ENCODE data around the gene DNAH14.

- TF ChIP-seq CTCF (IDR thresholded peaks at IDR 0.05), result no peak
- no peak for TF ChIP-seq POLR2AphosphoS5 (IDR thresholded peaks at IDR 0.05)
- no peak for TF ChIP-seq POLR2A (IDR thresholded peaks at IDR 0.05)
- TF ChIP-seq EP300 (IDR thresholded peaks at IDR 0.05; ENCODE audit: low read depth), result no peak
These were observed 492.6 kb downstream of the DNAH14 start for GRCh38 chr1:225422031-225422605.
